Globus pallidus (tissue), 1 donor: ENCODE data around the gene BBX.

Experiments
- DNase-seq: peaks from one replicate; pipeline ENCODE4 v3.0.0-alpha.2; 2015; ENCODE audit warnings: low spot score

The BBX gene

GRCh38 chr3:107599772-107600145 is 77.0 kb downstream of the BBX start:
- DNase-seq: peak; percentile 15

- no peak for DNase-seq
These were observed 78.0 kb downstream of the BBX start for GRCh38 chr3:107600780-107601179.

- no peak for DNase-seq
These were observed 81.5 kb downstream of the BBX start for GRCh38 chr3:107604057-107604822.

GRCh38 chr3:107611775-107612469 is 89.2 kb downstream of the BBX start:
- DNase-seq: no peak

GRCh38 chr3:107612664-107613084 is 89.9 kb downstream of the BBX start:
- no peak for DNase-seq

GRCh38 chr3:107619549-107619948 is 96.8 kb downstream of the BBX start:
- DNase-seq: no peak

GRCh38 chr3:107620534-107620933 is 97.8 kb downstream of the BBX start:
- no peak for DNase-seq

GRCh38 chr3:107621465-107621864 is 98.7 kb downstream of the BBX start:
- DNase-seq: no peak

- DNase-seq: no peak
These were observed 105.3 kb downstream of the BBX start for GRCh38 chr3:107627962-107628542.

GRCh38 chr3:107629566-107629965 is 106.8 kb downstream of the BBX start:
- no peak for DNase-seq

GRCh38 chr3:107630779-107631178 is 108.0 kb downstream of the BBX start:
- DNase-seq: no peak

GRCh38 chr3:107632576-107632975 is 109.8 kb downstream of the BBX start:
- no peak for DNase-seq

- no peak for DNase-seq
These were observed 110.8 kb downstream of the BBX start for GRCh38 chr3:107633327-107634098.

- DNase-seq: no peak
These were observed 111.3 kb downstream of the BBX start for GRCh38 chr3:107634099-107634489.

GRCh38 chr3:107637416-107638183 is 114.8 kb downstream of the BBX start:
- no peak for DNase-seq

GRCh38 chr3:107641572-107642307 is 119.0 kb downstream of the BBX start:
- no peak for DNase-seq

- no peak for DNase-seq
These were observed 120.5 kb downstream of the BBX start for GRCh38 chr3:107643038-107643883.

GRCh38 chr3:107644631-107645030 is 121.9 kb downstream of the BBX start:
- no peak for DNase-seq

- DNase-seq: no peak
These were observed 128.0 kb downstream of the BBX start for GRCh38 chr3:107650788-107651187.

- DNase-seq: no peak
These were observed 129.0 kb downstream of the BBX start for GRCh38 chr3:107651782-107652181.
